A673 (cell line): ENCODE data around the gene IGF1R.

ENCODE experiments used
- EZH2 ChIP-seq: fragments of 200-600 bp; sonication (generic); IDR thresholded peaks from 2 replicates; pipeline ENCODE4 v1.6.1; 2017; ENCODE audit warnings: borderline replicate concordance, low read depth, mild to moderate bottlenecking, mixed read lengths, antibody characterized with exemption, low read length; ENCODE audit not compliant: poor library complexity, severe bottlenecking
- TF ChIP-seq, protein P1 (sequence below): fragments of 300-800, 200-600 bp; sonication (generic); conservative IDR thresholded peaks from 2 replicates; pipeline ENCODE4 v1.5.1; 2017; ENCODE audit warnings: low read depth, mild to moderate bottlenecking, antibody characterized with exemption, low read length, moderate library complexity, mixed read lengths

DNA sequence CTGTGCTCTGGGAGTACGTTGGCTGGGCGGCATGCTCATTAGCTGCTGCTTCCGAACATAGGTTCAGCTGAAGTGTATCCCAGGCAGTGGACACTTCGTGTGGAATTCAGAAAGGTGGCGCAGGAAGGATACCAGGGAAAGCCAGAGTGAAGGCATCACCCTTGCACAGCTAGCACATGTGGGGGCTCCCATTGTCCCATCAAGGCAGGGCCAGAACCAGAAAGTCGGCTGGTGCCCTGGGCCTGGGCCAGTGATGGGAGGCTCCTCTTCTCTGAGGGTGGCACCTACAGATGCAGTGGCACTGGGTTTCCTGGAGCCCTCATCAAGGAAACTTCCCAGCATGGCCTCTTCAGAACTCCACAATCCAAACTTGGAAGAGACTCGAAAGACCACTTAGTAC lies 302.7 kb downstream of the IGF1R start:
- no peak for TF ChIP-seq EZH2
- TF ChIP-seq, protein P1, sequence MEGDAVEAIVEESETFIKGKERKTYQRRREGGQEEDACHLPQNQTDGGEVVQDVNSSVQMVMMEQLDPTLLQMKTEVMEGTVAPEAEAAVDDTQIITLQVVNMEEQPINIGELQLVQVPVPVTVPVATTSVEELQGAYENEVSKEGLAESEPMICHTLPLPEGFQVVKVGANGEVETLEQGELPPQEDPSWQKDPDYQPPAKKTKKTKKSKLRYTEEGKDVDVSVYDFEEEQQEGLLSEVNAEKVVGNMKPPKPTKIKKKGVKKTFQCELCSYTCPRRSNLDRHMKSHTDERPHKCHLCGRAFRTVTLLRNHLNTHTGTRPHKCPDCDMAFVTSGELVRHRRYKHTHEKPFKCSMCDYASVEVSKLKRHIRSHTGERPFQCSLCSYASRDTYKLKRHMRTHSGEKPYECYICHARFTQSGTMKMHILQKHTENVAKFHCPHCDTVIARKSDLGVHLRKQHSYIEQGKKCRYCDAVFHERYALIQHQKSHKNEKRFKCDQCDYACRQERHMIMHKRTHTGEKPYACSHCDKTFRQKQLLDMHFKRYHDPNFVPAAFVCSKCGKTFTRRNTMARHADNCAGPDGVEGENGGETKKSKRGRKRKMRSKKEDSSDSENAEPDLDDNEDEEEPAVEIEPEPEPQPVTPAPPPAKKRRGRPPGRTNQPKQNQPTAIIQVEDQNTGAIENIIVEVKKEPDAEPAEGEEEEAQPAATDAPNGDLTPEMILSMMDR = no peak
